ENCODE data around the gene KRTAP1-1.
"Not testable (repeated sequence)": the region's sequence is repeated elsewhere in the genome, so short reads cannot be mapped to it uniquely, and the experiment has no call there.

Gene KRTAP1-1

DNA sequence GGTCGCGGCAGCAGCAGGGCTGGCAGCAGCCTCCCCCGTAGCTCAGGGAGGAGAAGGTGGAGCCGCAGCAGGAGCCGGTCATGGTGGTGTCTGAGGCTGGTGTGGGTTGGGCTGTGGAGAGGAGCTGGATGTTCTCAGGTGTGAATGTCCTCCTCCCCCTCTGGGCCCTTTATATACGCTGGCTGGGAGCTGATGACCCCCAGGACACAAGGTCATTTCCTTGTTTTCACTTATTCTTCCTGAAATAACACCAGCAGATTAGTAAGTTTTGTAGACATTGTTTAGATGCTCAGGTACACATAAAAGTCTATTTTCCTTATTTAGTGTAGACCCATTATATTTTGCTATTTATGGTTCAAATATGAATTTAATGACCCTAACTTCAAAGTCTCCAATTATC is 13.9 kb upstream of the KRTAP1-1 start, which contains the start of gene KRTAP2-2:
TSS of gene KRTAP2-2 (minus strand) at position 101 of the 400 bp plus-strand sequence. CDS start at position 82, 19 bp downstream.
- DNase-seq (ENCODE audit: low read depth): not testable (repeated sequence)

DNA sequence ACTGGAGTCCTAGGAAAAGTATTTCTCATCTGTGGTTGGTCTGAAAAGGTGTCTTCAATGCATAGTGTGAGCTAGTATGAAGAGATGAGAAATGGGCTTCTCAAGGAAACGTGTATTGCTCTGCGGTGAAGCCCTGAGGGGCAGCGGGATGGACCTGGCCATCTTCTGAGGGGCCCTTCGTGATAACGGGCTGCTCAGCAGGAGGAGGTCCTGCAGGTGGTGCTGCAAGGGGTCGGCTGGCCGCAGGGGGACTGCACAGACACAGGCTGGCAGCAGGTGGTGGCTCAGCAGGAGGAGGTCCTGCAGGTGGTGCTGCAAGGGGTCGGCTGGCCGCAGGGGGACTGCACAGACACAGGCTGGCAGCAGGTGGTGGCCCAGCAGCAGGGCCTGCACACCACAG is 13.3 kb upstream of the KRTAP1-1 start:
- DNase-seq (ENCODE audit: low read depth): not testable (repeated sequence)

DNA sequence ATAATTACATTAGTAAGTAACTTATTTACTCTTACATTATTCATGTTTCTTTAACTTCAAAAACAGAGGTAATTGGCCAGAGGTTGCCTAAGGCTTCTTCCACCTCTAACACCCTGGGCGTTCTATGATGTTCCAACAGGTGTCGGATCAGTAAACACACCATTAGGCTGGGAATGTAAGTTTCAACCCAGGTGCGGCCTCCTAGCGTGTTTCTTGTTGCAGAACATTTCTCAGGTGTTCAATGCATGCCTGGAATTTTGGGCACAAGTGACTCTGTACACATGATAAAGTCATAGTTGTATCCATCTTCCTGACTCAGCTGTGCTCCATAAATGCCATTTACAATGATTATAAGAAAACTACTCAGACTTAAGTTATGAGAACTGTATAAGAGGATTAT is 12.8 kb upstream of the KRTAP1-1 start:
- DNase-seq (ENCODE audit: low read depth): no peak

DNA sequence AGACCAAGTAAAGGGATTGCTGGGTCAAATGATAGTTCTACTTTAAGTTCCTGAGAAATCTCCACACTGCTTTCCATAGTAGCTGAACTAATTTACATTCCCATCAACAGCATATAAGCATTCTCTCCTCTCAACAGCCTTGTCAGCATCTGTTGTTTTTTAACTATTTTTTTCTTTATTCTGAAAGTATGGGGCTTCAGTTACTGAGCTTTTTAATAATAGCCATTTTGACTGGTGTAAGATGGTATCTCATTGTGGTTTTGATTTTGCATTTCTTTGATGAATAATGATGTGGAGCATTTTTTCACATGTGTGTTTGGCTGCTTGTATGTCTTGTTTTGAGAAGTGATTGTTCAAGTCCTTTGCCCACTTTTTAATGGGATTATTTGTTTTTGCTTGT is 11.3 kb upstream of the KRTAP1-1 start:
- DNase-seq (ENCODE audit: low read depth): no peak

DNA sequence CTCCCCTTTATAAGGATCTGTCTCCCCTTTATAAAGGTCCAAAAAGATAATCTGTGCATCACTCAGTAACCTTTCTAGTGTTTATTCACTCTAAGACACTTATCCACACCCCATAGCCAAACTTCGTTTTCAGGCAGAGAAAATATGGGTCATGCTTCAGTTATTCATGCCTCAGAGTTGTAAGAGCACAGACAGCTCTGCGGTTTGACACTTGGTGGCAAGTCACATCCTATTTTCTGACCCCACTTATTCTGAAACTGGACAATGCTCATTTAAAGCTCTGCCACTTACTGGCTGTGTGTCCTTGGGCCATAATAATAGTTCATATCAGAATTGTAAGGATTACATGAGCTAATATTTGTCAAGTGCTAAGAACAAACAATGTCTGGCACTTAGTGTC is 7.9 kb upstream of the KRTAP1-1 start:
- DNase-seq (ENCODE audit: low read depth): no peak

DNA sequence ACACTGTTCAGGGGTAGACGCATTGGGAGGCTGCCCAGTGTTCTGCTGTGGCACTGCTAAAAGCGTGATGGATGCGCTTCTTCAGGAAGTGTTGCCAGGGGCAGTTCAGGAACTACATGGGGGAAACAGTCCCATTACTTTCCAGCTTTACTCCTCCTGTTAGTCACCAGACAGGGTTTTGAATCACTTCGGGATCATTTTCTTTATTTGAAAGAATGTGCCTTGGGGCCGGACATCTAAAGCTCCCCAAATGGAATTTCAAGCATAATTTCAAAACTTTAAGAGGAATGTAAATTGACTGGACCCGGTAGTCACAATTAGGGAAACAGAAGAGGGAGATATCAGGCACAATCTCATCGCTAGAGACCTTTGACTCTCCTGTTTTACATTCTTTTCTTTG is 7.2 kb upstream of the KRTAP1-1 start:
- DNase-seq (ENCODE audit: low read depth): no peak

DNA sequence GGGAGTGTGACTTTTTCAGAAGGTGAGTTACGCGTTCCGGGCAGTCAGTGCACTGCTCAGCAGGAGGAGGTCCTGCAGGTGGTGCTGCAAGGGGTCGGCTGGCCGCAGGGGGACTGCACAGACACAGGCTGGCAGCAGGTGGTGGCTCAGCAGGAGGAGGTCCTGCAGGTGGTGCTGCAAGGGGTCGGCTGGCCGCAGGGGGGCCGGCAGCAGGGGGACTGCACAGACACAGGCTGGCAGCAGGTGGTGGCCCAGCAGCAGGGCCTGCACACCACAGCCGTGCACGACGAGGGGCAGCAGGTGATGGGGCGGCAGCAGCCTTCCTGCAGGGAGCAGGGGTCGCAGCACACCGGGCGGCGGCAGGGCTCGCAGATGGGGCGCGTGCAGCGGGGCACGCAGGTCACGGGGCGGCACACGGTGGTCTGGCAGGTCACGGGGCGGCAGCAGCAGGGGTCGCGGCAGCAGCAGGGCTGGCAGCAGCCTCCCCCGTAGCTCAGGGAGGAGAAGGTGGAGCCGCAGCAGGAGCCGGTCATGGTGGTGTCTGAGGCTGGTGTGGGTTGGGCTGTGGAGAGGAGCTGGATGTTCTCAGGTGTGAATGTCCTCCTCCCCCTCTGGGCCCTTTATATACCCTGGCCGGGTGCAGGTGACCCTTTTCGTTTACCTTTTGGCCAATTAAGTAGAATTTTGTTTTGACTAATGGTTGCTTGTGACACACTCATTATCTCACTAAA is 5.7 kb upstream of the KRTAP1-1 start, which contains the start of gene KRTAP2-1:
TSS of gene KRTAP2-1 (minus strand) at position 582 of the 731 bp plus-strand sequence. CDS start at position 533, 49 bp downstream.
- not testable (repeated sequence) for DNase-seq (ENCODE audit: low read depth)

DNA sequence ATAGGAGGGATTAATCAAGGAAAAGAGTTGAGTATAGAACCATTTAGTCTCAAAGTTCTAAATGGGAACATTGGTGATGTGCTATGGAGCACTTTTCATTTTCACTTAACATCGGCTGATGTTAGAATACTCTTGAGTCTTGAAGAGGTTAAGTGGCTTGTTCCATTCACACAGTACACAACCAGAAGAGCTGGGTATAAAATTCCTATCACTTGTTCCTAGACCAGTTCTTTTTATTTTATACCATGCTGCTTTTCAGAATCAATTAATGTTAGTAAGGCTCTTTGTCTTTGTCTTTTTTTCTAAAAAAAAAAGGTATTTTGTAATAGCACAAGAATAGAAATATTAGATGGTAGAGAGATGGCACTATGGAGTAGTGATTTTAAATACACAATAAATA is 1.7 kb upstream of the KRTAP1-1 start:
- no peak for DNase-seq (ENCODE audit: low read depth)

DNA sequence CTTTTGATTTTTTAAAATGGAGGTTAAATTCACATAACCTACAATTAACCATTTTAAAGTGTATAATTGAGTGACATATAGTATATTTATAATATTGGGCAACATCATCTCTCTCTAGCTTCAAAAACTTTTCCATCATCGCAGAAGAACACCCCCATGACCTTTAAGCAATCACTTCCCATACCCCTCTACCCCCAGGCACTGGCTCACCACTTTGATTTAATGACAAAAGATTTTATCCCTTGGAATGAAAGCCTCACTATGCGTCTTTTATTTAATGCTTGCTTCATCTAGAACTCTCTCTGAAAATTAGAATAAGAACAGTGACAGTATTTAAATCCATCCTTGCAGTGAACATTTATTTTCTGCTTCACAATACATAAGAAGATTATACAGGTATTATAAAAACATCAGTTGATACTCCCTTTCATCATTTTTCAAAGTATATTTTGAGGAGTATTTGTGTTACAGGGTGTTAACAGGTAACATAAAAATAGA is 3.3 kb downstream of the KRTAP1-1 start:
- no peak for DNase-seq (ENCODE audit: low read depth)

DNA sequence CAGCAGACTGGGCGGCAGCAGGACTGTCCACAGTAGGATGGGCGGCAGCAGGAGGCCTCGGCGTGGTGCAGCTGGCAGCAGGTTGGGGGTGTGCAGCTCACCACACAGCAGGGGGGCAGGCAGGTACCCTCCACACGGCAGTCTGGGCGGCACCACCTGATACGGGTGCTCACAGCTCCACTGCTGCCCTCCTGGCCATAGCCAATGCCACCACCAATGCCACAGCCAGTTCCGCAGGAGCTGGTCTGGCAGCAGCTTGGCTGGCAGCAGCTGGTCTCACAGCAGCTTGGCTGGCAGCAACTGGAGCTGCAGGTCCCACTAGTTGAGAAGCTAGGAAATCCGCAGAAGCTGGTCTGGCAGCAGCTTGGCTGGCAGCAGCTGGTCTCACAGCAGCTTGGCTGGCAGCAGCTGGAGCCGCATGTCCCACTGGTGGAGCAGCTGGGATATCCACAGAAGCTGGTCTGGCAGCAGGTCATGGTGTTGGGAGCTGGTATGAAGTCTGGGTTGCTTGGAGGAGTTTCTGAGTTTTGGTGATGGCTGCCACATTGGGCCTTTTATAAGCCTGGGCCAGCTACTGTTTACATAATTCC is 6.8 kb downstream of the KRTAP1-1 start, which contains the start of gene KRTAP1-3:
TSS of gene KRTAP1-3 (minus strand) at position 529 of the 590 bp plus-strand sequence. CDS start at position 476, 53 bp downstream.
- DNase-seq (ENCODE audit: low read depth): not testable (repeated sequence)

DNA sequence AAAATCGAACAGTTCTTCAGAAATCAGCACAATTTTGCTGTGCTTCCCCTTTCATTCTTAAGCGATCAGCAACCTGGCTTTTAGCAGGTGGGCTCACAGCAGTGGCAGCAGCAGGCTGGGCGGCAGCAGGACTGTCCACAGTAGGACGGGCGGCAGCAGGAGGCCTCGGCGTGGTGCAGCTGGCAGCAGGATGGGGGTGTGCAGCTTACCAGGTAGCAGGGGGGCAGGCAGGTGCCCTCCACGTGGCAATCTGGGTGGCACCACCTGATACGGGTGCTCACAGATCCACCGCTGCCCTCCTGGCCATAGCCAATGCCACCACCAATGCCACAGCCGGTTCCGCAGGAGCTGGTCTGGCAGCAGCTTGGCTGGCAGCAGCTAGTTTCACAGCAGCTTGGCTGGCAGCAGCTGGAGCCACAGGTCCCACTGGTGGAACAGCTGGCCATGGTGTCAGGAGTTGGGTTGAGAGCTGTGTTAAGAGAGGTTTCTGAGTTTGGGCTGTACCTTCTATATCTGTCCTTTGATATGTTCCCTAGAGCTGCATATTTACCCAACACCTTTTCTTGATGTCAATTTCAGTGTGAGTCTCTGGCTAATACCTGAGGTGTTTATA is 11.5 kb downstream of the KRTAP1-1 start, which contains the start of gene KRTAP1-4:
TSS of gene KRTAP1-4 (minus strand) at position 563 of the 613 bp plus-strand sequence. CDS start at position 446, 117 bp downstream.
- DNase-seq (ENCODE audit: low read depth): no peak

DNA sequence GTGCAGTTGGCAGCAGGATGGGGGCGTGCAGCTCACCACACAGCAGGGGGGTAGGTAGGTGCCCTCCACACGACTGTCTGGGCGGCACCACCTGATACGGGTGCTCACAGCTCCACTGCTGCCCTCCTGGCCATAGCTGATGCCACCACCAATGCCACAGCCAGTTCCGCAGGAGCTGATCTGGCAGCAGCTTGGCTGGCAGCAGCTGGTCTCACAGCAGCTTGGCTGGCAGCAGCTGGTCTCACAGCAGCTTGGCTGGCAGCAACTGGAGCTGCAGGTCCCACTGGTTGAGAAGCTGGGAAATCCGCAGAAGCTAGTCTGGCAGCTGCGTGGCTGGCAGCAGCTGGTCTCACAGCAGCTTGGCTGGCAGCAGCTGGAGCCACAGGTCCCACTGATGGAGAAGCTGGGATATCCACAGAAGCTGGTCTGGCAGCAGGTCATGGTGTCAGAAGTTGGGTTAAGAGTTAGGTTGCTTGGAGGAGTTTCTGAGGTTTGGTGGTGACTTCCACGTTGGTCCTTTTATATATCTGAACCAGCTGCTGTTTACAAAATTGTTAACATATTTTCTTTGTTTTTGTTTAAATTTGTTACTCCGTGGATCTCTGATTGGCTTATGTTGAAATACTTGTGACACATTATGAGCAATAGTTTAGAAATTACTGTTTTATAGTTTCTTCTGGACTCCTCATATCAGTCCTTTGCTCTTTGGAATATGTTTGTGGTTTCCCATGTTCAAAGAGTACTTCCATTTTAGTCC is 14.4 kb downstream of the KRTAP1-1 start, which contains the start of gene KRTAP1-5:
TSS of gene KRTAP1-5 (minus strand) at position 494 of the 757 bp plus-strand sequence. CDS start at position 441, 53 bp downstream.
- no peak for DNase-seq (ENCODE audit: low read depth)

DNA sequence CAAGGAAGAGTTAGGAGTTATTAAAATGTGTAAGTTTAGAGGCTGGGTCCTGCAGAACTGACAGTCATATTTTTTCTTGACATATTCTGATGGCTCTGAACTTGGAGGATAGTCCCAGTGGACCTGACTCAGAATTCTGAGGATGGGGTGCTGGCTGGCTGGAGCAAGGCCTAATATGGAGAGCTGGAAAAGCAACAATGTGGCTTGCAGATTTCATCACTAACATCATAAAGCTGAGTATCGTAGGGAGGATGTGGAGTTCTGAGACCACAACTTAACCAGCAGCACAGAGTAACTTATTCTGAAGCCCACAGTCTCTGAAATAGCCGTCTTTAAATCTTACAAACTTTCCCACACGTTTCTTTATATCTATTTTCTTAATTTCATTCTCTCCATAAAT is 16.6 kb downstream of the KRTAP1-1 start:
- no peak for DNase-seq (ENCODE audit: low read depth)

DNA sequence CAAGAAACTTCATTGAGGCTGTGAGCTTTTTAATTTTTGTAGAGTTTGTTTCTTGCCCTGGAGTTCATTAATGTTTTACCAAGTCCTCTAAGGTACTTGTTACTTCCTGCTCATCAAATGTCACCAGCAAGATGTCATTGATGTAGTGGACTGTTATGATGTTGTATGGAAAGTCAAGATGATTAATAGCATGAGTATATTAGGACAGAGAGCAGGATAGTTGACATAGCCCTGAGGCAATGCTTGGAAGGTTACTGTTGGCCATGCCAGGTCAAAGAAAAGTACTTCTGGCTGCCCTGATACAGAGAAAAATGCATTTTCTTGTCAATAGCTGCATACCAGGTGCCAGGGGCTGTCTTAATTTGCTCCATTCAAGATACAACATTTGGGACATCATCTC is 20.9 kb downstream of the KRTAP1-1 start:
- no peak for DNase-seq (ENCODE audit: low read depth)

DNA sequence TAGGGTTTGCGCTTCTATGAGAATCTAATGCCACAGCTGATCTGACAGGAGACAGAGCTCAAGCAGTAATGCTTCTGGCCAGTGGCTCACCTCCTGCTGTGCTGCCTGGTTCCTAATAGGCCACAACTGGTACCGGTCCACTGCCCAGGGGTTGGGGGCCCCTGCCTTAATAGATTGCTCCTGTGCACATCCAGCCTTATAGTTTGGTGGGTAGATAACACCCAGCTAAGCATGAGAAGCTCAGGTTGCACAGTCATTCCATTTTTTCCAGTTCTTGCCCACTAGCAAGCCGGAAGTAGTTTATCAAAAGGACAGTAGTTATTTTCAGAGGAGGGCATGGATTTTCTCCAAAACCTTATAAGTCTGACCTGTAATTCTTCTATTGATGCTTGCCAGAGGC is 21.8 kb downstream of the KRTAP1-1 start:
- no peak for DNase-seq (ENCODE audit: low read depth)

DNA sequence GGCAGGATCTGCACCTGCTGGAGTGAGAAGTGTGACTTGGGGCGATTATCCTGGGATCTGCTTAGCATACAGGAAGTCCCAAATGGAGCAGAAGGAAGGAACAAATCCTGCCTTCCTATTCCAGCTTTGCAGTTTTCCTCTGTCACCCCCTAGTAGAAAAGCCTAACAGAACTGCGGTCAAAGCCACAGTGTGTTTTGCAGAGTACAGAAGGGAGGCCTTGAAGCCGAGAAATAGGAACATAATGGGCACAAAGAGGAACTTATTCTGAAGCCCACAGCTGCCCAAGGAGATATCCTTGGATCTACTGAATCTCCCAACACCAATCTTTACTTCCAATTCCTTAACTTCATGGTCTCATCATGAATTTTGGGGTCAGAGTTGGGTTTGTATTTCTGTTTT is 22.7 kb downstream of the KRTAP1-1 start:
- no peak for DNase-seq (ENCODE audit: low read depth)

DNA sequence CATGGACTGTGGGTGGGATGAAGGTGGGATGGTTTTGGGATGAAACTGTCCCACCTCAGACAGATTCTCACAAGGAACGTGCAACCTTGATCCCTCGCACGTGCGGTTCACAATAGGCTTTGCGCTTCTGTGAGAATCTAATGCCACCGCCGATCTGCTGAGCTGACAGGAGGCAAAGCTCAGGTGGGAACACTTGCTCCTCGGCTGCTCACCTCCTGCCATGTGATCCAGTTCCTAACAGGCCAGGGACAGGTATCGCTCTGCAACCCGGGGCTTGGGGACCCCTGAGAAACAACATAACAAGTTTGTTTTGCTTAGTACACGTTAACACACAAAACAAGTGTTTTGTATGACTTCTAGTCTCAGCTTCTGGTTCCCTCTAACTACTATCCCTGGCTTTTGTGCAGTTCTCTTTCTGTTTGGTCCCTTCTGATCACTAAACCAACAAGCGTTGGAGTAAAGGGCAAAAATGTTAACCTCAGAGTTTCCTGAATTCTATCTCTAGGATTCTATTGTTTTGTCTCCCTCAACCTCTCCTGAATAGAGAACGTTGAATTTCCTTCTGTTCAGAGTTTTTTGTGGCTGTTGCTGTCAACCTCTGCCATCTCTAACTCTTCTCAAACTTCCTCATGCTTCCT is 24.6 kb downstream of the KRTAP1-1 start:
- no peak for DNase-seq (ENCODE audit: low read depth)

DNA sequence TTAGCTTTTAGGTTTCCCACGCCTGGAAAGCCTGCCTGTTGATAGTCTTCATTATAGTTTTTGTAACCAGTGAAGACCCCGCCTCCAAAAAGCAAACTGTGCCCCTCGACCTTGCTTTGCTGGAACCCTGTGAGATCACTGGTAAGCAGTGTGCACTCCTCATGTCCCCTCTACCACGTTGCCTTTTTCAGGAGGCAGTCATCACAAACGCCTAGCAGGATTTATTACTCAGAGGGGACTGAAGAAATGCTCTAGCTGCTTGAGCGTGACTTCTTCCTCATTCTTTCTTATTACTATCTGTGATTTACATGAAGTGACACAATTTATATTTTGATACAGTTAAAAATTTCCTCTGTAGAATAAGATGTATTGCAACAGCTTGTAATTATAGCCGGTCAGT is 25.8 kb downstream of the KRTAP1-1 start:
- DNase-seq (ENCODE audit: low read depth): no peak

DNA sequence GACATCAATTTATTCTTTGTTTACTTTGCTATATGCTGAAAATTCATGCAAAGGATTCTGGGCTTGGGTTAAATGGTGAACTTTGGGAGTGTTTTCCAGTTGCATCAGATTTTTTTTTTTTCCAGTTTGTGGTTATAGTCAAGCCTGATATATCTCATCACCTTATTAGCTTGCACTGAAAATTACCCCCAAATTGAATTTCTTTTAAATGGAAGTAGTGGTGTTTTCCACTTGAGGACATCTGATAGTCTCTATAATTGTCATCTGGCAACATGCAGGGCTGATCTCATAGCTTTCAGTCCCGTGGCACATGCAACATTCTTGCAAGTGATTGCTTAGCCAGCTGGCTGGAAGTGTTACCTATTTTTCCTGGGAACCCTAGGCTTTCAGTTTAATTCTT is 27.6 kb downstream of the KRTAP1-1 start:
- no peak for DNase-seq (ENCODE audit: low read depth)

DNA sequence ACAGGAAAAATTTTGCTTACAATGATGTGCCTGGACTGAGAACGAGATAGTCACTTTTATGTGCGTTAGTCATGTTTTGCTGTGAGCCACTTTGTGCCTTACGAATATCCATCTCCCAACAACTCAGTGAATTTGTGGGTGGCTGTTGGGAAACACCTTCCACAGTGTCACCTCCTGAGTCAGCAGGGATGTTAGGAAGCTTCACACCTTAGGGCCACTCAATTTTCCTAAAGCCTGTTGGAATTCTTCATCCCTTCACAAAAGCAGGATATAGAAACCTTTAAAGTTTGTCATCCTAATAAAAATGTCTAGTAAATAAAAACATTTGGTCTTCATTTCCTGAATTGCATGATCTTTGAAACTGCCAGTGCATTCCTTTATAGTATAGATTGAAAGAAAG is 28.1 kb downstream of the KRTAP1-1 start:
- DNase-seq (ENCODE audit: low read depth): no peak

Data from activated gamma-delta T cell treated with anti-CD3 and anti-CD28 coated beads, Interleukin-2, amount 50 U/mL, for 16 hours (primary cell).